Cerebellar nuclear complex (tissue), 1 donor: ENCODE results near the gene ZFYVE16.
"Not testable (repeated sequence)": the region's sequence is repeated elsewhere in the genome, so short reads cannot be mapped to it uniquely, and the experiment has no call there.

Source experiments
- DNase-seq, 2 experiments: peaks; one replicate each; lab custom pipeline; 2025; lab: John Stamatoyannopoulos, UW

ZFYVE16 gene

DNA sequence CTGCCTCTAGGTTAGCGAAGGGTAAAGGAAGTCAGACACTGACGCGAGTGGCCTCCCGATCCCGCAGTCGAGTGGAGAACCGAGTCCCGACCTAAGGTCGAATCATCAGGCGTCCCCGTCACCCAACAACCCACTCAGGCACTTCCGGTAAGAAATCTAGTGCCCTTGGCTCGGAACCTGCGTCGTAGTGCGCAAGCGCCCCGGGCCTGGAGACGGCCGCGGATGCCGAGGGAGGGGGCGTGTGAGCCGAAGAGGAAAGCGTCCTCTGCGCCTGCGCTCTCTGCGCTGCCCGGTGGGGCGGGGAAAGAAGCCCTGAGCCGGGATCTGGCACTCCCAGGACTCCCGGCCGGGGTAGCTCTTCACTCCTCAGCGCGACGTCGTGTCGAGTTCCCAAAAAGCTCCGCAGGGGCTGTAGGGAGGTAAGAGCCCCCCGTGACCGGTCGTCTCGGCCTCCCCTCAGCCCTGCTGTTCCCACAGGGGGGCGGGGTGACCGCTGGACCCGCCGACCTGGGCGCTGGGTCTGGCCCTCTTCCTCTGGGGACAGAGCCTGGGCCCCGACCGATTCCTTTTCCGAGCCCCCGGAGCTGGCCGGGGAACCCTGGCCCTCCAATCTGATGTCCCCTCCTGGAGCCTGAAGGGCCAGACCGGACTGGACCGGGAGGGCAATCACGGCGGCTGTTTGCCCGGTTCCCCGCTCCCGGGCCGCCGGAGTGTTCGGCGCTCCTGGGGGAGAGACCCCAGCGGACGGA, at the start of gene ZFYVE16:
Gene ZFYVE16, plus strand, starts transcription at position 330 of the 749 bp plus-strand sequence. CDS start 26,084 bp downstream, outside the sequence.
- peak; percentile 19 to 89 for DNase-seq

DNA sequence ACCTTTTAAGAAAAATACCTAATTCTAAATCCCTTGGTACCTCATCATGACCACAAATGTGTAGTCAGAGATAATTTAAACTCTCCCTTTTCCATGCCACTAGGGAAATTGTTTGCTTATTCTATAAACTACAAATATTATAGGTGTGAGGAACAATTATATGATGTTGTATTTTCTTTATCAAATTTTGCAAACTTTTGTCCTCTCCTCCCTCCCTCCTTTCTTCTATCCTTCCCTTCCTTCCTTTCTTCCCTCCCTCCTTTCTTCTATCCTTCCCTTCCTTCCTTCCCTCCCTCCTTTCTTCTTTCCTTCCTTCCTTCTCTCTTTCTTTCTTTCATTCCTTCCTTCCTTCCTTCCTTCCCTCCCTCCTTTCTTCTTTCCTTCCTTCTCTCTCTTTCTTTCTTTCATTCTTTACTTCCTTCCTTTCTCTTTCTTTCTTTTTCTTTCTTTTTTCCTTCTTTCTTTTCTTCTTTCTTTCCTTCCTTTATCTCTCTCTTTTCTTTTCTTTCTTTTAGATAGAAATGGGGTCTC, 46.9 kb upstream of the ZFYVE16 start:
- no peak for DNase-seq

DNA sequence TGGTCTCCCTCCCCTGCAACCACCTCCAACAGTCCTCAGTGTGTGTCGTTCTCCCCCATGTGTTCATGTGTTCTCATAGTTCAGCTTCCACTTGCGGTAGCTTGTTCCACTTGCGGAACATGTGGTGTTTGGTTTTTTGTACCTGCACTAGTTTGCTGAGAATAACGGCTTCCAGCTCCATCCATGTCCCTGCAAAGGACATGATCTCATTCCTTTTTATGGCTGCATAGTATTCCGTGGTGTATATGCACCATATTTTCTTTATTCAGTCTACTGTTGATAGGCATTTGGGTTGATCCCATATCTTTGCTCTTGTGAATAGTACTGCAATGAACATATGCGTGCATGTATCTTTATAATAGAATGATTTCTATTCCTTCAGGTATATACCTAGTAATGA, 43.0 kb upstream of the ZFYVE16 start:
- no peak for DNase-seq

DNA sequence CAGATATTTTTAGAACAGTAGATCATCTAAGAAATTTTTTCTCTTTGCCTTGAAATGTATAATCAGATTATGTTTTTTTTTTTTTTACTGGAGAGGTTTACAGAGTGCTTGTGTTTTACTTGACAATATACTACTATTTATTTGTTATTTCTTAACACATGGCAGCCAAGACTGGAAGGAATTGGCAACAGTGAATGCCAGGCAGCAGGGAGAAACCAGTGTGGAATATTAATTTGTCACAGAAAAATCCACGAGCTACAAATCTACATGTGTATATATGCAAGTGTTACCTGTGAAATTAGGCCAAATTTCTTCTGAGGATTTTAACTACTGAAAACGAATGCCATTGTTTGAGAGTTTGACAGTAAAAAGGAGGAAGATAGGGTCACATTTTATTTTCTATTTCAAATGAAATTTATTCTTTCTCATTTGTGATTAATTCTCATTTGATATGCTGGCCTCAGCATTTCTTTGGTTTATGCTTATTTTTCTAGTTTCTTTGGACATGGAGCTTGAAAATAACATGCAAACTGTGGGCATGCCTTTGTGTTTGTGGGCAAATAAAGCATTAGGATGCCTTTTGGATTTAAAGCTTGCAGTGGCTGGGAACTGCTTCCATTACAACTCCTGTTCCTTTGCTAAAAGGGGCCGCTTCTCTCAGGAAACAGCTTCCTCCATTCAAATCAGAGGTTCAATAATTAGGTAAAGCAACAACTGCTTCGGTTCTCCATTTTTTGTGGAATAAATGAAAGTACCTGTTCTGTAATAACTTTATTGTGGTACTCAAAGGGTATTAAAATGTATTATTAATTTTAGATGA, 39.0 kb upstream of the ZFYVE16 start:
- DNase-seq = no peak

DNA sequence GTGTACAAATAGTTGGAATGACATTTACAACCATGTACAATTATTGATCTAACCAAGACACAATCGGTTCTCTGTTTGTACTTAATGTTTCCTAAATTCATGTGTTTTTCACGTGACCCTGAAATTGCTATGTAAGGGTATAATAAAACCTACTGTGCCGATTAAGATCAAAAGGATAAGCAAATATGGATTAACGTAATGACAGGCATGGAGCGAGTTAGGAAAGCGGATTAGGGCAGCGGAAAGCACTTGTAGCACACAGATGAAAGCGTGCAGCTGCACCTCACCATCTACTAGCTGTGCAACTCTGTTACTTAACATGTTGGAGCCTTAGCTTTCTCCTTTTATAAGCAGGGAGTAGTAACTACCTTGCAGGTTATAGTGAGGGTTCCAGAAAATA, 38.3 kb upstream of the ZFYVE16 start:
- no peak for DNase-seq

DNA sequence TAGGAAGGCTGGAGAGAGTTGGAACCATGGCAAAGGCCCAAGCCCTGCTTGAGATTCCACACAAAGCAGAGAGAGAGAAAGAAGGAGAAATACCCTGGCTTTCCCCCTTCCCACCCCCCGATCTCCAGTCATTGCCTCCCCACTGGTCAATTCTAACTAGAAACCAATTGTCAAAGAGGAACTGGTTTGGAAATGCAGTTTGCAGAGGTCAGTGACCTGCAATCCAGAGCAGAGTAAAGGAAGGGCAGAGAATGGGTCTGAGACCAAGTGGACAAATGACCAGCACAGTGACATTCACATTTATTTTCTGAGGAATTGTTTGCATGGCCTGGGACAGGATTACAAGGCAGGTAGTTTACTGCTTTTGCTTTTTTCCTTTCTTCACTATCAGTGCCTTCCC, 37.5 kb upstream of the ZFYVE16 start:
- DNase-seq = no peak

DNA sequence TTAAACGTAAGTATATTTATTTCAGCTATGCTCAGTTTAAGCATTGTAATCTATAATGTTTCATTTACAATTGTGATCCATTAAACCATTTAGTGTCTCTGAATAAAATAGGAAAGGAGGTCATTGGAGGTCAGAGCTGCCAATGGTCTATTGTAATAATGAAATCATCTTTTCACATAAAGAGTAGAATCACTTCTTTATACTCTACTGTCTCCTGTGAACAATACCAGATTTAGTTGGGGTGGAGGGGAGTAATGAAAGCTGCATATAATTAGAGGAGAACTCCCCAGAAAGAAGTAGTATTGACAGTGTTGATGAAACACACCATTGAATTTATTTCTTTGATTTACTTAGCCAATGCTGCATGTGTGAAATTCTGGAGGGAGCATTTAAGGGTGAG, 35.1 kb upstream of the ZFYVE16 start:
- DNase-seq = no peak

DNA sequence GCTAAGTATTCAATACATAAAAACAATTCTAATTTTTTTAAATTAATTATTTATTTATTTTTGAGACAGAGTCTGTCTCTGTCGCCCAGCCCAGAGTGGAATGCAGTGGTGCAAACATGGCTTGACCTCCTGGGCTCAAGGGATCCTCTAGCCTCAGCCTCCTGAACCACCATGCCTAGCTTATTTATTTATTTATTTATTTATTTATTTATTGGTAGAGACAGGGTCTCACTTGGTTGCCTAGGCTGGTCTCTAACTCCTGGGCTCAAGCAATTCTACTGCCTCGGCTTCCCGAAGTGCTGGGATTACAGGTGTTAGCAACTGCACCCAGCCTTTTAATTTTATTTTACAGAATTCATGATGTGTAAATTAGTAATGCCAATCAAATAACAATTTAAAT, 33.7 kb upstream of the ZFYVE16 start:
- no peak for DNase-seq

DNA sequence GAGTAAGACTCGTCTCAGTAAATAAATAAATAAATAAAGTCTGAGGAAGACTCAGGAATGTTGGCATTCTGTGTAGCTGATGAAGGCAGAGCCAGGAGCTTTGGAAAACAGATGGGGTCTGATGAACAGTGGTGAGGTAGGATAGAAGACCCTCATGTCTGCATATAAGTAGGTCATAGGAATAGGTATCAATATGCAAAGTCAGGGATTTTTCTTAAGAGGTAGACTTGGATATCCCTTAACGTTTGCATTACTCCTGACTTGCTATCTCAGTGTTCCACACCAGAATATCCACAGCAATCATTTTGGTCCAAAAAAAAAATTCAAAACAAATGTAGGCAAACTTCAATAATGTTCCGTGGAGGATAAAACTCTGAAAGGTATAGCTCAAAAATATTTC, 31.3 kb upstream of the ZFYVE16 start:
- DNase-seq = no peak

DNA sequence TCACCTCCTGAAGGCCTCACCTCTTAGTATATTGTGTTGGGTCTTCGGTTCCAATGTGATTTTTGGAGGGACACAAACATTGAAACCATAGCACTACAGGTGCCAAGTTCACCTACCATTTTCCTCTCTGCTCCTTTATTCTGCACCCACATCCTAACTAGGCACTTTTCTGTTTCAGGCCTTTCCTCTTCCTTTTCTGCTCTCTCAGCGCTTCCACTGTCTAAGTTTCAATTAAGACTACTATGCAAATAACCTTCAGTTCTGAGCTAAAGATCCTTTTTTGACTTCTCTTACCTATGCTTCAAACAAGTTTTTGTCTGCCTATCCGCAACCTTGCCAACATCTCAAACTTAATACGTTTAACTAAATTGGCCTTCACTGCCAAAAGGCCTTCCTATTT, 25.4 kb upstream of the ZFYVE16 start:
- no peak for DNase-seq

DNA sequence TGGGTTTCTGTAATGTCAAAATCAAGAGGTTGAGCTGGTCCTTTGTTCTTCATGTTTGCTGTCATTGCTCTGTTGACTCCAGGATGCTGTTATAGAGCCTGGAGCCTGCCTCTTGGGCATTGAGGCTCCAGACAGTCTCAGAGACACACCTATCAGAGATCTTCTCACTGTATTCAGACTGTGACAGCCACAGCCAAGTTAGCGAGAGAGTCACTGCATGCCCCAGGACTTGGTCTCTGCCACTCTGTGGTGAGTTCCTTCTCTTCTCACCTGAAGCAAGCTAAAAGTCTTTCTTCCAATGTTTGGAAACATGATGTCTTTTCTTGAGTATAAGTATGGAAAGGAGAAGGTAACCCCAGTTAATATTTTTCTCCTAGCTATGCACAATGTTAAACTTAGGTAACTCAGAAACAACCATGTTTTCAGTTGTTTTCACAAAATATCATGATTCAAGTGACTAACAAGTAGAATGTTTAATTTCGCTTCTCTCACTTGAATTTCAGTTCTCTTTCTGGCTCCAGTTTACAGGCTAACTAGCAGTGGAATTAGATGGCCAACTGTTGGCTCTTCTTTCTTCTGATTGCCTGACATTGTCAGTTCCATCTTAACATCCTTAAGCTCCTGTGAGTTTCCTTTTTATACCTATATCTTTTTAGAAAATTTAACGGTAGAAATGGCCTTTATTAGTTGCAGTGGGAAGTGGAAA, 20.6 kb upstream of the ZFYVE16 start:
- no peak for DNase-seq

DNA sequence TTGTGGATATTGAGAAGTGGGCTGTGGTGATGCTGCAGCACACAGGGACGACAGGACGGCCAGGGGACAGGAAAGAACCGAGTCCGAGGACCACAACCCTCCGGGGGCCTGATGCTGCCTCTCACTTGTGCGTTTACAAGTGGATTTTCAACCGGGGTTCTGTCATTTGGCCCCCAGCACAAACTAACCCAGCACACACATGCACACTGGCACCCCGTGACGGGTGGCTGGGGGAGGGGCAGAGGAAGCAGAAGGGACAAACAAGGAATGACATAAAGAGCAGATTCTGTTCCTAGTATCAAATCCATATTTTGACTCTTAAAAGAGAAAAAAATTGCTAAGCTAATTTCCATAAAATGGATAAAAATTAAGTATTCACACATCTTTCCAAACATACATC, 18.3 kb upstream of the ZFYVE16 start:
- DNase-seq = no peak

DNA sequence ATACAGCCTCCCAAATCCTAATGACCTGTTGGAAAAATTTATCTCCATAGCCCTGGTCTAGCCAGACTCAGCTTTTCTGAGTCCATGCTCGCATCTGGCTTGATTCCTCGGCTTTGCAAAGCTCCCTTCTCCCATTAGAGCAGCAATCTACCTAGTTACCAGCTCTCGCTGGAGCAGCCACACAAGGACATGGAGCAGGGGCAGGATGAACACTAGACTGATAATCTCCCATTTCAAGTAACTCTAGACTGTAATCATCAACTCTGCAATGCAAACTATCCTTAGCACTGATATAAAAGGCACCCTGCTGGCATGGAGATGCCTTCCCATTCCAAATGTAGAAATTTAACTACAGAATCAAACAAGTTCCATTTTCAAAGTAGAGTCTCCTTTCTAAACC, 17.5 kb upstream of the ZFYVE16 start:
- not testable (repeated sequence) for DNase-seq

DNA sequence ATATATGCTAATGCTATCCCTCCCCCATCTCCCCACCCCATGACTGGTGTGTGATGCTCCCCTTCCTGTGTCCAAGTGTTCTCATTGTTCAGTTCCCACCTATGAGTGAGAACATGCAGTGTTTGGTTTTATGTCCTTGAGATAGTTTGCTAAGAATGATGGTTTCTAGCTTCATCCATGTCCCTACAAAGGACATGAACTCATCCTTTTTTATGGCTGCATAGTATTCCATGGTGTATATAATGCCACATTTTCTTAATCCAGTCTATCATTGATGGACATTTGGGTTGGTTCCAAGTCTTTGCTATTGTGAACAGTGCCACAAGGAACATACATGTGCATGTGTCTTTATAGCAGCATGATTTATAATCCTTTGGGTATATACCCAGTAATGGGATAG, 16.6 kb upstream of the ZFYVE16 start:
- DNase-seq = not testable (repeated sequence)

DNA sequence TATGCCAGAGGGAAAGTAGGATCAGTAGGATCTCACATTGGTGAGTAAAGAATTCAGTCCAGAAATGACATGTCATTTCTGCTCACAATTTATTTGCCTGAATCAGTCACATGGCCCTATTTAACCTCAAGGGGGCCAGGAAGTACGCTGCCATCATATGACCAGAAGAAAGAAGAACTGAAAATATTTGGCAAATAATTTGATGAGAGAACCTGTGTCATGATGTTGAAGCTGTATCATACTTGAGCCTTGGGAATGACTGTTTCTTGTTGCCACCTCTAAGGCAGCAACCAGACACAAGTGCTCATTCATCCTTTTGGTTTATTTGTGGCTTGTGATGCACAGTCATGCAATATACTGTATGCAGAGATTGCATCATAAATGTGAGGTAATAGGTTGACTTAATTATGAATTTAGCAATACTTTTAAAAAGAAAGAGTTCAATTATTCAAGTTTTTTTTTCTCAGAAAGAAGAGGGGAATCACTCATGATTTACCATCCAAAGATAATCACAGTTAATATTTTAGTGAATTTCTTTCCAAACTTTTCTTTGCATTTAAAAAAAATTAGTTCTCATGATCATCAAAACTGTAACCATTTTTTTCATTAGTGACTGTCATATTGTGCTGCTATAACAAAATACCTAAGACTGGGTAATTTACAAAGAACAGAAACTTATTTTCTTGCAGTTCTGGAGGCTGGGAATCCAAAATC, 8.2 kb upstream of the ZFYVE16 start:
- no peak for DNase-seq

DNA sequence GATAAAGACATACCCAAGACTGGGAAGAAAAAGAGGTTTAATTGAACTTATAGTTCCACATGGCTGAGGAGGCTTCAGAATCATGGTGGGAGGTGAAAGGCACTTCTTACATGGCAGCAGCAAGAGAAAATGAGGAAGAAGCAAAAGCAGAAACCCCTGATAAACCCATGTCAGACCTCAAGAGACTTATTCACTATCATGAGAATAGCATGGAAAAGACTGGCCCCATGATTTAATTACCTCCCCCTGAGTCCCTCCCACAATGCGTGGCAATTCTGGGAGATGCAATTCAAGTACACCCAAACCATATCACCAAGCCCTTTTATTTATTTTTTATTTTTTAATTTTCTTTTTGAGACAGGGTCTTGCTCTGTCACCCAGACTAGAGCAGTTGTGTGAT, 7.5 kb upstream of the ZFYVE16 start:
- not testable (repeated sequence) for DNase-seq

DNA sequence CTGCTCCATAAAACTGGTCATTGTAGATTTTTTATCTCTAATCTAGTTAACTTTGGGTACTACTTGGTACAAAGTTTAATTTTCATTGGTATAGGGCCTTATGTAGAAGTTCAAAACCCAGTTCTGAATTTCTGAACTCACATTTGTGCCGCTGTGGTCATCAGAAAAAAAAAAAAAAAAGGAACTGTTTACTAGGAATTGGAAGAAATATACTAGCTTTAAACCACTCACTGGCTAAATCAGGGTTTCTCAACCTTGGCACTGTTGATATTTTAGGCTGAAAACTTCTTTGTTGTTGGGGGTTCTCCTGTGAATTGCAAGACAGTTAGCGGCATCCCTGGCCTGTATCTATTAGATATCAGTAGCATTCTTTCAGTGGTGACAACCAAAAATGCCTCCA, 4.1 kb upstream of the ZFYVE16 start:
- DNase-seq = no peak

DNA sequence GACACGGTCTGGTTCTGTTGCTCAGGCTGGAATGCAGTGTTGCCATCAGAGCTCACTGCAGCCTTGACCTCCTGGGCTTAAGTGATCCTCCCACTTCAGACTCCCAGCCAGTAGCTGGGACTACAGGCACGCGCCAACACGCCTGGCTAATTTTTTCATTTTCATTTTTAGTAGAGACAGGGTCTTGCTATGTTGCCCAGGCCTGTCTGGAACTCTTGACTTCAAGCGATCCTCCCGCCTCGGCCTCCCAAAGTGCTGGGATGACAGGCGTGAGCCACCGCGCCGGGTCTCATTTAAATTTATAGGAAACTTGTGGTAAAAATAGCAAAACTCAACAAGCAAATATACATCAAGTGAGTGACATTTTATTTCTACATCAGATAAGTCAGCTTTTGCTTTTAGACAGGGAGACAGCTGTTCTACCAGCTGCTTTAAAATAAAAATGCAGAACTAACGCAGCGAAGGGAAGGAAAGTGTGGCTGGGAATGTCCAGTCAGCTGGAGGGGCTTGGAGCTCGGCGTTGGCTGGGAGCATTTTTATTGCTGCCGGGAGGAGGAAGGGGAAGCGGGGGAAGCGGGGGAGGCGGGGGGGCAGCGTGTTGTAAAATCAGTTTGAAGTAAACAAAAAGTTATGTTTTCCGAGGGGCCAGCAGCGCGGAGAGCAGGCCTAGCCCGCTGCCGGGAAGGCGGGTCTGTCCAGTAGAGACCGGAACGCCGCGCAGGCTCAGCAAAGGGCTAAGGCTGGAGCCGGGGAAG, 707 bp upstream of the ZFYVE16 start:
- no peak for DNase-seq

DNA sequence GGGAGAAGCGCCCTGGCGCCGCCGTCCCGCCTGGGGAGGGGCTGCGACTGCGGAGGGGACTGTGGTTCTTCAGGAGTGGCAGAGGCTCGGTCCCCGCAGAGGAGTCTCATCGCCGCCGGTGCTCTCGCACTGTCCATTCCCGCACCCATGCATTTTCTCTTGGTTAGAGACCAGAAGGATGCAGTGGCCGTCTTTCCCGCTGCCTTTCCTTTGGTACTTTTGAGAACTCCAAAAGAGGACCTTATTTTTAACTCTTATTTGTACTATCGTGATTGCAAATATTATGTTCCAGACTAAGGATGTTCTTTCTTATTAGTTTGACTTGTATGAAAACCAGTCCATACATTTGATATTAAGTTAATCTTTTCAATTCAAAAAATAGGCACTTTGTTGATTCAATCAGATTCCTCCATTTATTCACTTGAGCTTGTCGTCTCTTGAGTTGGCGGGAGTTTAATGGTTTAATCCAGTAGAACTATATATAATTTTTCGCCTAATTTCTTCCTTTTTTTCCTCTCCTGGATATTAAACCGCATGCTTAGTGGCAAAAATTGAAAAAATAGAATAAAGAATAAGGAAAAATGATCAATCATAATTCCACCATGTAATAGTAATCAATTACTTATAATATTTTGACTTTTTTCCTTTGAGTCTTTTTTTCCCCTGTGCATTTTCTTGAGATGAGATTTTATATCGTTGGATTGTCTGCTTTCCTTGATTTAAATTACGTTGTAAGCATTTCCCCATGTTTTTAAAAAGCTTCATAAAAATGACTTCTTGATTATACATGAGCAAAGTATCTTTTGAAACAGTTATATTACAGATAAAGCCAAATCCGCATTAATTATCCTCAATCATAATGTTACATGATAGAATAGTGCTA, 861 bp downstream of the ZFYVE16 start:
- peak in 1 of 2 experiments; percentile 16 for DNase-seq

DNA sequence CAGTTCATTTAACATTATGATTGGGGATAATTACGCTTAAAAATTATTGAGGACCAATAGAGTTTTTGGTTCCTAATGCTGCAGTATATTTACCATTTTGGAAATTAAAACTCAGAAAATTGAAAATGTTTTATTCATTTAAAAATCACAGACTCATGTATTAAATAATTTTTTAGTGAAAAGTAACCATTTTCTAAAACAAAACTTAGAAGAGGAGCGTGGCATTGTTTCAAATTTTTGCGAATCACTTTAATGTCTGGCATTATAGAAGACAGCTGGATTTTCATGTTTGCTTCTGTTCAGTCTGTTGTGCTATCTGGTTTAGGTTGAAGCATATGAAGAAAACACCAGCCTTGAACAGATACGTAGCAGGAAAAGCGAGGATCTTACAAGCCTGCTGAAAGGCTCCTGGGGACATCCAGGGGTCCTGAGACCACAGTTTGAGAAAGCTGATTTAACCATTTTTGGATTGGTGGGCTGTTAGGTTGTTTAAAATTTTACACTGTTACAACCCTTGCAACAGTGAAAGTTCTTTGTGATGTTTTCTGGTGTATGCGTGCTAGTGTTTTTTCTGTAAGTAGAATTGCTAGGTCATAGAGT, 1.6 kb downstream of the ZFYVE16 start:
- DNase-seq = no peak
